Spleen (tissue), 11 donors: ENCODE data around the gene PGRMC2. TPM values are rescaled to one million over a fixed set of nuclear protein-coding genes. Genes with fewer than 3 reads are reported as not detected.

Experiments
- DNase-seq: peaks from one replicate; pipeline ENCODE4 v3.0.0-alpha.2; 2020
- H3K27ac ChIP-seq, 8 donors: fragments of 200-600 bp; sonication (generic) in 7 of 8; 1 replicate in 4 of 8; 2 replicates in 4 of 8; pipeline versions ENCODE4 v1.5.0 to v1.8.0; 2016 to 2021; ENCODE audit warnings: inconsistent platforms in 4 of 8, mild to moderate bottlenecking in 4 of 8, moderate library complexity in 1 of 8
- H3K27me3 ChIP-seq, 7 donors: fragments of 200-600 bp; sonication (generic) in 6 of 7; replicated peaks in 1 of 7; 1 replicate in 4 of 7; 2 replicates in 3 of 7; pipeline versions ENCODE4 v1.5.0 to v1.8.0; 2016 to 2021; ENCODE audit warnings: inconsistent platforms in 3 of 7, mild to moderate bottlenecking in 1 of 7
- H3K36me3 ChIP-seq, 6 donors: fragments of 200-600 bp; sonication (generic) in 5 of 6; 1 replicate in 4 of 6; 2 replicates in 2 of 6; pipeline versions ENCODE4 v1.5.0 to v1.8.0; 2016 to 2021; ENCODE audit warnings: inconsistent platforms in 2 of 6
- H3K4me1 ChIP-seq, 6 donors: fragments of 200-600 bp; sonication (generic) in 5 of 6; 1 replicate in 3 of 6; 2 replicates in 3 of 6; pipeline versions ENCODE4 v1.5.0 to v1.8.0; 2016 to 2021; ENCODE audit warnings: inconsistent platforms in 3 of 6
- H3K4me3 ChIP-seq, 8 donors: fragments of 200-600 bp; sonication (generic) in 7 of 8; 1 replicate in 4 of 8; 2 replicates in 4 of 8; pipeline versions ENCODE4 v1.5.0 to v1.8.0; 2016 to 2021; ENCODE audit warnings: inconsistent platforms in 4 of 8, mild to moderate bottlenecking in 4 of 8, moderate library complexity in 2 of 8
- H3K9me3 ChIP-seq, 8 donors: fragments of 200-600 bp; sonication (generic) in 7 of 8; 1 replicate in 4 of 8; 2 replicates in 4 of 8; pipeline versions ENCODE4 v1.5.0 to v1.8.0; 2016 to 2021; ENCODE audit warnings: inconsistent platforms in 4 of 8
- POLR2A ChIP-seq, 3 donors: fragments of 450-650 bp; IDR thresholded peaks; one replicate each; pipeline ENCODE4 v1.5.1; 2017; ENCODE audit warnings: antibody characterized with exemption in 3 of 3, mild to moderate bottlenecking in 1 of 3
- POLR2AphosphoS5 ChIP-seq, 3 donors: sonication (generic); formaldehyde crosslinking; IDR thresholded peaks; one replicate each; pipeline ENCODE4 v1.5.1; 2017; ENCODE audit warnings: antibody characterized with exemption in 3 of 3
- WGBS, 5 donors: extraction: QIAGEN DNeasy Blood & Tissue Kit in 3 of 5; methylation state at CpG; one replicate each; pipeline versions ENCODE4 v1.1.5 to v1.1.7; 2013 to 2018; 5-methylcytosine and 5-hydroxymethylcytosine counted together
- intact Hi-C: fragments of 100-400 bp; cut with DNase I; formaldehyde crosslinking; loops from one replicate; pipeline ENCODE4 v1.15.0; 2023; ENCODE audit warnings: low total_unique reads
- polyA plus RNA-seq, 3 donors: library from polyadenylated mRNA; stranded (reverse); fragments of 200-250 nt; gene quantifications; one replicate each; pipeline ENCODE4 v1.2.1, GENCODE V29; 2013
- total RNA-seq, 7 donors: library from RNA; depleted of rRNA in 3 of 7; stranded (reverse); fragments of >200 nt in 3 of 7; fragmentation: NEBNext Ultra II Directional in 4 of 7; extraction: Animal tissue kit (Norgen Biotek cat#: 25700) in 4 of 7; gene quantifications; one replicate each; pipeline versions ENCODE4 v1.1.0 to v1.2.1, GENCODE V29; 2016 to 2021
- TF ChIP-seq, protein P1 (sequence below), 11 experiments: fragments of 200-600 bp in 7 of 11; fragments of 450-650 bp in 4 of 11; sonication (generic) in 4 of 11; IDR thresholded peaks in 8 of 11; conservative IDR thresholded peaks in 3 of 11; 1 replicate in 7 of 11; 2 replicates in 4 of 11; pipeline versions ENCODE4 v1.4.0 to v1.8.0; 2016 to 2021; ENCODE audit warnings: antibody characterized with exemption in 11 of 11, inconsistent platforms in 4 of 11, mild to moderate bottlenecking in 1 of 11
- donor health status: healthy with polysubstance abuse.
- donor health status: DM: no; HTN: no; CAD: no; lungs with moderate emphysema.
- donor health status: DM: no; HTN: no; CAD: no.
- donor health status: Bipolar disorder and iron deficiency.
- donor health status: healthy.
- donor health status: DM: no; HTN: no; CAD: no.
- donor health status: DM: yes; HTN: yes; CAD: no.

PGRMC2 gene
- total and polyA plus RNA-seq, 10 donors, result 13.8 to 46.8 (median 29.8) TPM

DNA sequence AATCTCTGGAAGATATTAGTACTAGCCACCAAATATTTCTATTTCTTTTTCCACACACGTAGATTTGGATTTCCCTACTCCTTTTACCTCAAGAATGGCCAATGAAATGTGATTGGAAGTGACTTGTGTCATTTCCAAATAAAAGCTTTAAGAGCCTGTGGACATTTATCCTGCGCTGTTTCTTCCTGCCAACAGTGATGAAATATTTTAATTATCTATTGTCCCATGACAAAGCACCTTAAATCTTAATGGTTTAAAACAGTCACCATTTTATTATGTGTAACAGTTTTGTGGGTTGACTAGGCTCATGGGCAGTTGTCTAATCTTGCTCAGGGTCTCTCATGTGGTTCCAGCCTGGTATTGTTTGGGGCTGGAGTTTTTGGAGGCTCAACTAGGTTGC is 3.5 kb upstream of the PGRMC2 start:
- Histone ChIP-seq H3K27me3 (no peaks in the 10 kb centered on the region), H3K36me3 (no peaks in the 10 kb centered on the region), H3K4me1 (peaks cover 2 to 26% (median 19%) of the 10 kb centered on the region in 6 donors), H3K4me3 (no peak overlapping the region), H3K27ac (no peak overlapping the region), H3K9me3 (no peaks in the 10 kb centered on the region)
- intact Hi-C loops, result no loop called here
- 85 to 97% (median 91%) methylated on average over 2 of the region's 2 CpGs for WGBS, 5 donors
- DNase-seq, result no peak
- no peak for TF ChIP-seq POLR2AphosphoS5 (IDR thresholded peaks at IDR 0.05)
- no peak for TF ChIP-seq POLR2A (IDR thresholded peaks at IDR 0.05)
- TF ChIP-seq, protein P1, sequence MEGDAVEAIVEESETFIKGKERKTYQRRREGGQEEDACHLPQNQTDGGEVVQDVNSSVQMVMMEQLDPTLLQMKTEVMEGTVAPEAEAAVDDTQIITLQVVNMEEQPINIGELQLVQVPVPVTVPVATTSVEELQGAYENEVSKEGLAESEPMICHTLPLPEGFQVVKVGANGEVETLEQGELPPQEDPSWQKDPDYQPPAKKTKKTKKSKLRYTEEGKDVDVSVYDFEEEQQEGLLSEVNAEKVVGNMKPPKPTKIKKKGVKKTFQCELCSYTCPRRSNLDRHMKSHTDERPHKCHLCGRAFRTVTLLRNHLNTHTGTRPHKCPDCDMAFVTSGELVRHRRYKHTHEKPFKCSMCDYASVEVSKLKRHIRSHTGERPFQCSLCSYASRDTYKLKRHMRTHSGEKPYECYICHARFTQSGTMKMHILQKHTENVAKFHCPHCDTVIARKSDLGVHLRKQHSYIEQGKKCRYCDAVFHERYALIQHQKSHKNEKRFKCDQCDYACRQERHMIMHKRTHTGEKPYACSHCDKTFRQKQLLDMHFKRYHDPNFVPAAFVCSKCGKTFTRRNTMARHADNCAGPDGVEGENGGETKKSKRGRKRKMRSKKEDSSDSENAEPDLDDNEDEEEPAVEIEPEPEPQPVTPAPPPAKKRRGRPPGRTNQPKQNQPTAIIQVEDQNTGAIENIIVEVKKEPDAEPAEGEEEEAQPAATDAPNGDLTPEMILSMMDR (IDR thresholded peaks at IDR 0.05 in 8 of 11, conservative IDR thresholded peaks at IDR 0.05 in 3 of 11), result no peak

DNA sequence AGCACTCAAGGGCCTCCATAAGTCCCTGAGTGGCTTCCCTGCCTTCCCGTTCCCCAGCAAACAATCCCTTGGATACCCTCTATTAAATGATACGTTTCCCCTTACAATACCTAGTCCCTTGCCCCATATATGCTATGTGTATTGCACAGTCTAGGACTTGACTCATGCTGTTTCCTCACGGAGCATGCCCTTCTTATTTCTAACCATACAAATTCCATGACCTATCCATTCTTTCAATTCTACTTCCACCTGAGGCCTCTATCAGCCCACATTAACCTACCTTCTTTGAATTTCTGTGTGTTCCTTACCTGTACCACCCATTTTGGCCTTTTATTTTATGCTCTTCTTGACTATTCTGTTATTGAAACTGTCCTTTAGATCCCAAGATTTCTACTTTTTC is 2.9 kb upstream of the PGRMC2 start:
- Histone ChIP-seq H3K4me1 (peaks cover 8 to 32% (median 24%) of the 10 kb centered on the region in 6 donors), H3K27me3 (no peaks in the 10 kb centered on the region), H3K9me3 (no peaks in the 10 kb centered on the region), H3K36me3 (no peaks in the 10 kb centered on the region), H3K4me3 (no peak overlapping the region), H3K27ac (no peak overlapping the region)
- intact Hi-C loops, result no loop called here
- TF ChIP-seq, protein P1 (IDR thresholded peaks at IDR 0.05 in 8 of 11, conservative IDR thresholded peaks at IDR 0.05 in 3 of 11), result no peak
- TF ChIP-seq POLR2A (IDR thresholded peaks at IDR 0.05) (no peak), POLR2AphosphoS5 (IDR thresholded peaks at IDR 0.05) (no peak)
- DNase-seq, result no peak
- 95 to 99% (median 95%) methylated on average over 3 of the region's 3 CpGs for WGBS, 5 donors

DNA sequence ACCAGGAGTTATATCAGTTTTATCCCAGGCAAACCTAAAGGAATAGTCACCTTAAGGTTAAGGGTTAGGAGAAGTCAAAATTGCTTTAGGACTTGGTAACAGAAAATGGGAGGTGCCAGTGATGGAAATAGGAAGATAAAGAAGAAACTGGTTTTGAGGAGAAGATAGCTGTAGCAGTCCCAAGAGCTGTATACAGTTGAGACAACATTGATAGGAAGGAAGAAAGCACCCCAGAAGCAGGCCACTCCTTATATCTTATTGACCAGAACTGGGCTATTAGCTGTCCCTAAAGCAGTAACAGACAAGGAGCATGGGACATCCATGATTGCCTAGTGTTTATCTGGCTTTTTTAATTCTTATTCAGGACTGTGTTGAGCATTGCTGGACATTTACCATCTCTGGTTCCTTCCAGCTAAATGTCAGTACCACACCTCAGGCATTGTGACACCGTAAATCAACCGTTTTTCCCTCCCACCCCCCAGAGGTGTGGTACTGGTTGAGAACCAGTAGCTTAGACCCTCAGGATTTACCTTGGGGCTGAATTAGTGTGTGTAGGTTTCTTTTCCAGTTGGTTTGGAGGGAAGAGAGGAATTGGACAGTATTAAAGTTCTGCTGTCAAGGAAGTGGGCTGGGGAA is 2.0 kb upstream of the PGRMC2 start:
- H3K27ac ChIP-seq, result no peak overlapping the region
- H3K4me3 ChIP-seq, result peak overlapping the region in 1 of 8 donors; percentile 92
- no peaks in the 10 kb centered on the region for H3K27me3 ChIP-seq
- TF ChIP-seq, protein P1 (IDR thresholded peaks at IDR 0.05 in 8 of 11, conservative IDR thresholded peaks at IDR 0.05 in 3 of 11), result no peak
- TF ChIP-seq POLR2A (IDR thresholded peaks at IDR 0.05) (no peak), POLR2AphosphoS5 (IDR thresholded peaks at IDR 0.05) (no peak)
- H3K4me1 ChIP-seq, result peaks cover 15 to 41% (median 33%) of the 10 kb centered on the region in 6 donors
- DNase-seq, result no peak
- WGBS, 5 donors, result 63 to 100% (median 76%) methylated on average over 2 of the region's 2 CpGs
- H3K36me3 ChIP-seq, result no peaks in the 10 kb centered on the region
- intact Hi-C loops, result no loop called here
- no peaks in the 10 kb centered on the region for H3K9me3 ChIP-seq

DNA sequence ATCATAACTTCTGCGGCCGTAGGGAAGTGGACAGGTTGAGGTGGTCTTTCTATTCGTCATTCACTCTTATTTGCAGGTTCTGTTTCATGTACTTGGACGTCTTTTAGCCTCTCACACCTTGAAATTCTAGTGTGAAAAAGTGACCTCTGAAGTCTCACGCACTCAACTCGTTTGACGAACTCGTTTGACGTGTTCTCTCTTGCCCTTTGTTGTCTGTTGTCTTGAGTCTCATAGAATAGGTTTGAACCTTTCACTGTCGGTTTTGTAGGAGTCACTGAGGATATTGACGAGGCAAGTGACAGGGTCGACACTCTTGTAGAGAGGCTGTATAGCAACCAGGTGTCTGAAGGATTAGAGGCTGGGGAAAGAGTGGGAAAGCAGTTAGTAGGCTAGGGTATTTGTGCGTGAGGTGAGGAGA is 1.1 kb upstream of the PGRMC2 start:
- 2 to 4% (median 3%) methylated on average over 13 of the region's 13 CpGs for WGBS, 5 donors
- Histone ChIP-seq H3K36me3 (peaks cover 0 to 6% (median 0%) of the 10 kb centered on the region in 6 donors), H3K27me3 (no peaks in the 10 kb centered on the region), H3K27ac (peak overlapping the region; percentile 89 to 96 (median 92)), H3K9me3 (no peaks in the 10 kb centered on the region), H3K4me1 (peaks cover 15 to 50% (median 38%) of the 10 kb centered on the region in 6 donors), H3K4me3 (peak overlapping the region; percentile 78 to 97 (median 90))
- DNase-seq, result no peak
- TF ChIP-seq POLR2AphosphoS5 (IDR thresholded peaks at IDR 0.05) (no peak), POLR2A (IDR thresholded peaks at IDR 0.05) (no peak)
- TF ChIP-seq, protein P1 (IDR thresholded peaks at IDR 0.05 in 8 of 11, conservative IDR thresholded peaks at IDR 0.05 in 3 of 11), result no peak
- intact Hi-C loops, result no loop called here
